ENCODE results near the gene POLDIP2.

DNA sequence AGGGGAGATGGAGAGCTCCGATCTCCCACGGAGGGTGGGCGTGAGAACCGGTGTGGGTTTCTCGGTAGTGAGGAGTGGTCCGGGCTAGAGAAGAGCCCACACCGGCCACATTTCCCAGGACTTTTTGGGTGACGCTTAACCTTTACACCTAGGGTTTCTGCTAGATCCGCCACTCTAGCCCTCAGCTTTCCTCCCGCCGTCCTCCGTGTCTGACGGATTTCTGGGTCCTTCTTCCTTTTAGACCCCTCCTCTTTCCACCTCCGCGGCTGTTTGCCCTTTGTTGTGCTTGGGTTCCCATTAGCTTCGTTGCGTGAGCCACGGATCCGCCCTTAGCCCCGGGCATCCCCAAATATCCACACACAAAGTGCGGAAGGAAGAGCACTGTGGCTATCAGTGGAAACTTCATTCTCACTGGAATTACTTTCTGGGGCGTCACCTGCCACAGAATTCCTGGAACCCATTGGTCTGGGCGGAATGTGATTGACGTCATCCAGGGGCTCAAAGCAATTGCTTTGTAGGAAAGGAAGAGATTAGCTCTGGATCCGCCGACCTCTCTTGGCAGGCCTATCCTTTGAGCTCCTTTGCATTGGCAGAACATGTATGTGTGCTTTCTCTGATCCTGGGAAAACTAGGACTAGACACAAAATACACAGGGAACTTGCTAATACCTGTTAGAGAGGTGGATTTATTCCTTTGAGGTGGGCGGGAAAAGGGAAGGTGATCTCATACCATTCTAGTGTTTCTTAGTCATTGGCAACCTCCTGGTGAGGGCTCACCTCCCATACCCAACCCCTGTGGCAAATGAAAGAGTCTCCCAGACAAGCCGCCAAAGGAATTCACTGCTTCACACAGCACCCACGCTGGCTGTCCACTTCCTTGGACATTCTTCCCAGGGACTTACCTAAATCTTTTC is 21.1 kb downstream of the POLDIP2 start:
- TF ChIP-seq POLR2A (IDR thresholded peaks at IDR 0.05; ENCODE audit: low read depth, low read length): no peak
- no peak for TF ChIP-seq POLR2AphosphoS5 (IDR thresholded peaks at IDR 0.05; ENCODE audit: low read depth, low read length)
- no peak for TF ChIP-seq TAF1 (IDR thresholded peaks at IDR 0.05; ENCODE audit: borderline replicate concordance, low read depth, low read length)
